WTC11 (cell line): ENCODE results near the gene FCRL5.

Experiments
- ESRRA ChIP-seq: sonication (generic); formaldehyde crosslinking; IDR thresholded peaks from 2 replicates; pipeline ENCODE4 v1.8.1; 2022; ENCODE audit warnings: mild to moderate bottlenecking, missing genetic modification reagents, borderline replicate concordance
- ETV6 ChIP-seq: sonication (generic); formaldehyde crosslinking; IDR thresholded peaks from 2 replicates; pipeline ENCODE4 v1.8.1; 2022; ENCODE audit warnings: mild to moderate bottlenecking, missing genetic modification reagents
- NR3C1 ChIP-seq: sonication (generic); formaldehyde crosslinking; conservative IDR thresholded peaks from 2 replicates; pipeline ENCODE4 v1.8.1; 2023; ENCODE audit warnings: low read depth, mild to moderate bottlenecking, missing genetic modification reagents
- TF ChIP-seq, protein P1 (sequence below): fragments of 200-600 bp; IDR thresholded peaks from 2 replicates; pipeline ENCODE4 v1.8.0; 2022; ENCODE audit warnings: antibody characterized with exemption
- TF ChIP-seq, protein P2 (sequence below): sonication (generic); formaldehyde crosslinking; IDR thresholded peaks from 2 replicates; pipeline ENCODE4 v1.8.1; 2023; ENCODE audit warnings: mild to moderate bottlenecking, missing genetic modification reagents, moderate library complexity
- TF ChIP-seq, protein P3 (sequence below): fragments of 250-450 bp; sonication (Bioruptor Pico); conservative IDR thresholded peaks from 2 replicates; pipeline ENCODE4 v1.9.0; 2021; ENCODE audit warnings: mild to moderate bottlenecking
- TF ChIP-seq, protein P4 (sequence below): fragments of 250-450 bp; sonication (Bioruptor Pico); IDR thresholded peaks from 2 replicates; pipeline ENCODE4 v1.8.0; 2021; ENCODE audit warnings: mild to moderate bottlenecking
- TF ChIP-seq, protein P5 (sequence below): sonication (generic); formaldehyde crosslinking; IDR thresholded peaks from 2 replicates; pipeline ENCODE4 v1.8.0; 2022; ENCODE audit warnings: mild to moderate bottlenecking, missing genetic modification reagents
- TF ChIP-seq, protein P6 (sequence below): sonication (generic); formaldehyde crosslinking; IDR thresholded peaks from 2 replicates; pipeline ENCODE4 v1.8.0; 2023; ENCODE audit warnings: mild to moderate bottlenecking, missing genetic modification reagents
- TF ChIP-seq, protein P7 (sequence below): sonication (generic); formaldehyde crosslinking; IDR thresholded peaks from 2 replicates; pipeline ENCODE4 v1.8.1; 2023; ENCODE audit warnings: mild to moderate bottlenecking, moderate library complexity, missing genetic modification reagents
- TF ChIP-seq, protein P8 (sequence below): sonication (generic); formaldehyde crosslinking; IDR thresholded peaks from 2 replicates; pipeline ENCODE4 v1.8.0; 2022; ENCODE audit warnings: mild to moderate bottlenecking, missing genetic modification reagents

DNA sequence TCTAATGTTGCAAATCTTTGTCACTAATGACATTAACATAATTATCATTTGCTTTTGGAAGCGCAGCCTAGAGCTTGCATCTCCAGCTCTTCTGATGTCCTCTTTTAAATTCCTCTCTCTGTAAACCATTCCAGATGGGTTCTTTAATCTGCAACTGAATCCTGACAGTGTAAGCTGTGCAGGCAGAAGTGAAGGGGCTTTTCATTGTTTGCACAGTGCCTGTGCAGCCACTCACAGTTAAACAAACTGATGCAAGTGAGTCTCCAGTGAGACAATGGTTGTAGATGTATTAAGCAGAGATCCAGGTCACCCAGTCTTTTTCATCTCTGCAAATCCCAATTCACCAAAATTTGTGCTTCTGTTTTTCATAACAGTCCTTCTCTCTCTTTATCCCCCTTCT lies 22.5 kb upstream of the FCRL5 start:
- TF ChIP-seq, protein P1, sequence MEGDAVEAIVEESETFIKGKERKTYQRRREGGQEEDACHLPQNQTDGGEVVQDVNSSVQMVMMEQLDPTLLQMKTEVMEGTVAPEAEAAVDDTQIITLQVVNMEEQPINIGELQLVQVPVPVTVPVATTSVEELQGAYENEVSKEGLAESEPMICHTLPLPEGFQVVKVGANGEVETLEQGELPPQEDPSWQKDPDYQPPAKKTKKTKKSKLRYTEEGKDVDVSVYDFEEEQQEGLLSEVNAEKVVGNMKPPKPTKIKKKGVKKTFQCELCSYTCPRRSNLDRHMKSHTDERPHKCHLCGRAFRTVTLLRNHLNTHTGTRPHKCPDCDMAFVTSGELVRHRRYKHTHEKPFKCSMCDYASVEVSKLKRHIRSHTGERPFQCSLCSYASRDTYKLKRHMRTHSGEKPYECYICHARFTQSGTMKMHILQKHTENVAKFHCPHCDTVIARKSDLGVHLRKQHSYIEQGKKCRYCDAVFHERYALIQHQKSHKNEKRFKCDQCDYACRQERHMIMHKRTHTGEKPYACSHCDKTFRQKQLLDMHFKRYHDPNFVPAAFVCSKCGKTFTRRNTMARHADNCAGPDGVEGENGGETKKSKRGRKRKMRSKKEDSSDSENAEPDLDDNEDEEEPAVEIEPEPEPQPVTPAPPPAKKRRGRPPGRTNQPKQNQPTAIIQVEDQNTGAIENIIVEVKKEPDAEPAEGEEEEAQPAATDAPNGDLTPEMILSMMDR = no peak
- TF ChIP-seq ESRRA (CRISPR knock-in tag) (no peak), NR3C1 (CRISPR knock-in tag) (no peak), ETV6 (CRISPR knock-in tag) (no peak)
- TF ChIP-seq, protein P2, sequence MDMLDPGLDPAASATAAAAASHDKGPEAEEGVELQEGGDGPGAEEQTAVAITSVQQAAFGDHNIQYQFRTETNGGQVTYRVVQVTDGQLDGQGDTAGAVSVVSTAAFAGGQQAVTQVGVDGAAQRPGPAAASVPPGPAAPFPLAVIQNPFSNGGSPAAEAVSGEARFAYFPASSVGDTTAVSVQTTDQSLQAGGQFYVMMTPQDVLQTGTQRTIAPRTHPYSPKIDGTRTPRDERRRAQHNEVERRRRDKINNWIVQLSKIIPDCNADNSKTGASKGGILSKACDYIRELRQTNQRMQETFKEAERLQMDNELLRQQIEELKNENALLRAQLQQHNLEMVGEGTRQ (CRISPR knock-in tag) = no peak
- TF ChIP-seq, protein P3, sequence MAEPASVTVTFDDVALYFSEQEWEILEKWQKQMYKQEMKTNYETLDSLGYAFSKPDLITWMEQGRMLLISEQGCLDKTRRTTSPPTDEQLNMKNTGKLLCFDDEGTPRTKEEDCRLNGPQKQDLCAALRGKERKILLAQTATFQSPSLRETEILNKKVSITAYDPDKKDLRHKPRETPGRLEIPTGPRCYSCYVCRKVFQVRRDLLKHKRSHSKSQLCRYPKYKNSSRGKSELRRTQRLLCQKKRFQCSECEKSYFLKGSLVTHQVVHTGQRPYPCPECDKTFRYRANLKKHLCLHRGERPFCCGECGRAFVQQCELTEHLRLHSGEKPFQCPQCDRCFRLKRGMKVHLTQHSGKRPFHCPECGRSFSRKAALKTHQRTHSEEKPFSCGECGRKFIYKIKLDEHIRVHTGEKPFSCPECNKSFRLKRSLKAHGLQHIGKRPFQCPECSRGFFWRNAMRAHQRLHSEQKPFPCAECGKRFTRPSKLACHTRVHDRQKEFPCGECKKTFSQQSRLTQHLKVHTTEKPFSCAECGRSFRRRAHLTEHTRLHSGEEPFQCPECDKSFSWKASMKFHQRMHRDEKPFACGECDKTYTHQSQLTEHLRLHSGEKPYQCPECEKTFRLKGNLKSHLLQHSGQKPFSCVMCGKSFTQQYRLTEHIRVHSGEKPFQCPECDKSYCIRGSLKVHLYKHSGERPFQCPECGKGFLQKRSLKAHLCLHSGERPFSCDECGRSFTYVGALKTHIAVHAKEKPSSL (CRISPR knock-in tag) = no peak
- TF ChIP-seq, protein P4, sequence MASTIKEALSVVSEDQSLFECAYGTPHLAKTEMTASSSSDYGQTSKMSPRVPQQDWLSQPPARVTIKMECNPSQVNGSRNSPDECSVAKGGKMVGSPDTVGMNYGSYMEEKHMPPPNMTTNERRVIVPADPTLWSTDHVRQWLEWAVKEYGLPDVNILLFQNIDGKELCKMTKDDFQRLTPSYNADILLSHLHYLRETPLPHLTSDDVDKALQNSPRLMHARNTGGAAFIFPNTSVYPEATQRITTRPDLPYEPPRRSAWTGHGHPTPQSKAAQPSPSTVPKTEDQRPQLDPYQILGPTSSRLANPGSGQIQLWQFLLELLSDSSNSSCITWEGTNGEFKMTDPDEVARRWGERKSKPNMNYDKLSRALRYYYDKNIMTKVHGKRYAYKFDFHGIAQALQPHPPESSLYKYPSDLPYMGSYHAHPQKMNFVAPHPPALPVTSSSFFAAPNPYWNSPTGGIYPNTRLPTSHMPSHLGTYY (CRISPR knock-in tag) = no peak
- TF ChIP-seq, protein P5, sequence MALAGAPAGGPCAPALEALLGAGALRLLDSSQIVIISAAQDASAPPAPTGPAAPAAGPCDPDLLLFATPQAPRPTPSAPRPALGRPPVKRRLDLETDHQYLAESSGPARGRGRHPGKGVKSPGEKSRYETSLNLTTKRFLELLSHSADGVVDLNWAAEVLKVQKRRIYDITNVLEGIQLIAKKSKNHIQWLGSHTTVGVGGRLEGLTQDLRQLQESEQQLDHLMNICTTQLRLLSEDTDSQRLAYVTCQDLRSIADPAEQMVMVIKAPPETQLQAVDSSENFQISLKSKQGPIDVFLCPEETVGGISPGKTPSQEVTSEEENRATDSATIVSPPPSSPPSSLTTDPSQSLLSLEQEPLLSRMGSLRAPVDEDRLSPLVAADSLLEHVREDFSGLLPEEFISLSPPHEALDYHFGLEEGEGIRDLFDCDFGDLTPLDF (CRISPR knock-in tag) = no peak
- TF ChIP-seq, protein P6, sequence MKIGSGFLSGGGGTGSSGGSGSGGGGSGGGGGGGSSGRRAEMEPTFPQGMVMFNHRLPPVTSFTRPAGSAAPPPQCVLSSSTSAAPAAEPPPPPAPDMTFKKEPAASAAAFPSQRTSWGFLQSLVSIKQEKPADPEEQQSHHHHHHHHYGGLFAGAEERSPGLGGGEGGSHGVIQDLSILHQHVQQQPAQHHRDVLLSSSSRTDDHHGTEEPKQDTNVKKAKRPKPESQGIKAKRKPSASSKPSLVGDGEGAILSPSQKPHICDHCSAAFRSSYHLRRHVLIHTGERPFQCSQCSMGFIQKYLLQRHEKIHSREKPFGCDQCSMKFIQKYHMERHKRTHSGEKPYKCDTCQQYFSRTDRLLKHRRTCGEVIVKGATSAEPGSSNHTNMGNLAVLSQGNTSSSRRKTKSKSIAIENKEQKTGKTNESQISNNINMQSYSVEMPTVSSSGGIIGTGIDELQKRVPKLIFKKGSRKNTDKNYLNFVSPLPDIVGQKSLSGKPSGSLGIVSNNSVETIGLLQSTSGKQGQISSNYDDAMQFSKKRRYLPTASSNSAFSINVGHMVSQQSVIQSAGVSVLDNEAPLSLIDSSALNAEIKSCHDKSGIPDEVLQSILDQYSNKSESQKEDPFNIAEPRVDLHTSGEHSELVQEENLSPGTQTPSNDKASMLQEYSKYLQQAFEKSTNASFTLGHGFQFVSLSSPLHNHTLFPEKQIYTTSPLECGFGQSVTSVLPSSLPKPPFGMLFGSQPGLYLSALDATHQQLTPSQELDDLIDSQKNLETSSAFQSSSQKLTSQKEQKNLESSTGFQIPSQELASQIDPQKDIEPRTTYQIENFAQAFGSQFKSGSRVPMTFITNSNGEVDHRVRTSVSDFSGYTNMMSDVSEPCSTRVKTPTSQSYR (CRISPR knock-in tag) = no peak
- TF ChIP-seq, protein P7, sequence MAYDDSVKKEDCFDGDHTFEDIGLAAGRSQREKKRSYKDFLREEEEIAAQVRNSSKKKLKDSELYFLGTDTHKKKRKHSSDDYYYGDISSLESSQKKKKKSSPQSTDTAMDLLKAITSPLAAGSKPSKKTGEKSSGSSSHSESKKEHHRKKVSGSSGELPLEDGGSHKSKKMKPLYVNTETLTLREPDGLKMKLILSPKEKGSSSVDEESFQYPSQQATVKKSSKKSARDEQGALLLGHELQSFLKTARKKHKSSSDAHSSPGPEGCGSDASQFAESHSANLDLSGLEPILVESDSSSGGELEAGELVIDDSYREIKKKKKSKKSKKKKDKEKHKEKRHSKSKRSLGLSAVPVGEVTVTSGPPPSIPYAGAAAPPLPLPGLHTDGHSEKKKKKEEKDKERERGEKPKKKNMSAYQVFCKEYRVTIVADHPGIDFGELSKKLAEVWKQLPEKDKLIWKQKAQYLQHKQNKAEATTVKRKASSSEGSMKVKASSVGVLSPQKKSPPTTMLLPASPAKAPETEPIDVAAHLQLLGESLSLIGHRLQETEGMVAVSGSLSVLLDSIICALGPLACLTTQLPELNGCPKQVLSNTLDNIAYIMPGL (CRISPR knock-in tag) = no peak
- TF ChIP-seq, protein P8, sequence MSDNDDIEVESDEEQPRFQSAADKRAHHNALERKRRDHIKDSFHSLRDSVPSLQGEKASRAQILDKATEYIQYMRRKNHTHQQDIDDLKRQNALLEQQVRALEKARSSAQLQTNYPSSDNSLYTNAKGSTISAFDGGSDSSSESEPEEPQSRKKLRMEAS = no peak
